GM19397 (cell line): ENCODE data around the gene AKAIN1.

Source experiments
- ATAC-seq: cut with Tn5 transposase; IDR thresholded peaks from one replicate; pipeline ENCODE4 v1.9.1; 2021; ENCODE audit warnings: mild to moderate bottlenecking, moderate library complexity; ENCODE audit not compliant: unreplicated experiment

The AKAIN1 gene

DNA sequence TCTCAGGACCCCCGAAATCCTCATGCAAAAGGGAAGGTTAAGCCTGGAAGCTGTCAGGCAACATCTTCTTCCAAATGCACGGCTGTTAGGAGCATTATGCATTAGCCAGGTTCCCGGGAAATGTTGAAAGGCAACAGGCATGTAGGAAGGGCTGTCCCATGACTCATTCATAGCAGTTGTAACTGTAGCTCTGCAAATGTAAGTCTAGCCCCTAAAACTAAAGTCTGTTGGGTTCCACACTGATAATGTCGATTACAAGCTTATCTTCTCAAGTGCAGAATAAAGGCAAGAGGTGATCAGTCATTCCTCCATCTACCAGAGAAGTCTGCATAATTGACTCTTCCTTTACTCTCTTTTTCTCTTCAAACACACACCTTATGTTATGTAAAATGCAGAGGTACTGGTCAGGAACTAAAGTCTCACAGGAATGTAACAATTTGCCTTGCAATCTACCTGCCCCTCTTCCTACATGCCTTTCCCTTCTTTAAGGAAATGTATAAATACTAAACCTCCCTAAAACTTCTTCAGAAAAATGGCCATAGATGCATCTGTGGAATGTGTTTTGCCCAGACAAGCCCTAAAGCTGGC lies 99.8 kb downstream of the AKAIN1 start:
- ATAC-seq: no peak

DNA sequence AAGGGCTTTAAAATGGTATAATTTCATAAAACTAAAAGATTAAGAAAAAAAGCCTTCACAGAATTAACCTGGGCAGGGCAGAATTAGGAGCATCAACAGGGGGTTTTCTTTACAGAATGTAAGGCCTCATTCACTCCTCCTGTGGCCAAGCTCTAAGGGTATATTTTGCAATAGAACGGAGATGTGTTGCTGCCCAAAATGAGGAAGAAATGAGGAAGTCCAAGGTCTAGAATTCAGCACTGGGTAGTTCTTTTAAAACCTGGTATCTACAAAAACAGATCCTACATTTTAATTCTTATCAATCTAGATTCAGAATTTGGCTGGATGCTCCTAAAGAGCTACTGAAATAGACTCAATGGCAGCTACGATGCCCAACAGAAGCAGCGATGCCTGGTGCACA lies 101.8 kb downstream of the AKAIN1 start:
- ATAC-seq: no peak

DNA sequence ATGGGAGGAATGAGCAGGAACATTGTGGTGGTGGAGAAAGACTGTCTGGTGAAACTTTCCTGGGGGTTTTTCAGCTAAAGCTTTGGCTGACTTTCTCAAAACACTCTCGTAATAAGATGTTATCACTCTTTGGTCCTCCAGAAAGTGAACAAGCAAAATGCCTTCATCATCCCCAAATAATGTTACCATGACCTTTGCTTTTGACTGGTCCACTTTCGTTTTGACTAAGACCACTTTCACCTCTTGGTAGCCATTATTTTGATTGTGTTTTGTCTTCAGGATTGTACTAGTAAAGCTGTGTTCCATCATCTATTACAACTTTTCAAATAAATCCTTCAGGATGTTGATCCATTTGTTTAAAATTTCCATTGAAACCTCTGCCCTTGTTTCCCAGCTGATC lies 103.2 kb downstream of the AKAIN1 start:
- ATAC-seq: no peak
